CD4-positive, alpha-beta T cell (primary cell): ENCODE measurements around the gene PMM2. TPM values are rescaled to one million over a fixed set of nuclear protein-coding genes. Genes with fewer than 3 reads are reported as not detected.

Experiments used
- ATAC-seq: fragments of 200-7000 bp; cut with Tn5 transposase; one replicate; pipeline ENCODE4 v1.10.0; 2022; ENCODE audit warnings: mild to moderate bottlenecking; ENCODE audit not compliant: poor library complexity
- CTCF ChIA-PET: fragments of 350-600 bp; sonication (Branson Sonifier 250); formaldehyde crosslinking; loops from one replicate; lab custom pipeline; 2021; ENCODE audit warnings: antibody characterized with exemption, inconsistent platforms; lab: Charles Lee
- POLR2A ChIA-PET: fragments of 350-600 bp; sonication (Branson Sonifier 250); formaldehyde crosslinking; loops from one replicate; lab custom pipeline; 2021; ENCODE audit warnings: antibody characterized with exemption, inconsistent platforms; lab: Charles Lee
- DNase-seq, 14 experiments: peaks; one replicate each; pipeline ENCODE4 v3.0.0-alpha.2; 2013 to 2020; ENCODE audit warnings: mixed read lengths in 2 of 14
- H3K27ac ChIP-seq, 2 donors: one replicate each; pipeline versions ENCODE4 v1.5.1 to v1.7.0; 2013; ENCODE audit warnings: low read length in 2 of 2, low read depth in 1 of 2, mild to moderate bottlenecking in 1 of 2
- H3K27me3 ChIP-seq, 2 experiments: 1 replicate in 1 of 2; 2 replicates in 1 of 2; pipeline versions ENCODE4 v1.6.1 to v1.7.0; 2013; ENCODE audit warnings: low read length in 2 of 2, control low read depth in 1 of 2, mild to moderate bottlenecking in 1 of 2, moderate library complexity in 1 of 2; ENCODE audit not compliant: insufficient read depth in 2 of 2, control insufficient read depth in 1 of 2
- H3K36me3 ChIP-seq: one replicate; pipeline ENCODE4 v1.6.1; 2013; ENCODE audit warnings: low read length, control low read depth; ENCODE audit not compliant: insufficient read depth
- H3K4me1 ChIP-seq: one replicate; pipeline ENCODE4 v1.6.1; 2013; ENCODE audit warnings: low read length, control low read depth; ENCODE audit not compliant: insufficient read depth
- H3K4me3 ChIP-seq: one replicate; pipeline ENCODE4 v1.5.1; 2013; ENCODE audit warnings: mild to moderate bottlenecking, low read length, moderate library complexity
- H3K9me3 ChIP-seq, 2 experiments: 1 replicate in 1 of 2; 2 replicates in 1 of 2; pipeline versions ENCODE4 v1.6.1 to v1.7.0; 2013; ENCODE audit warnings: low read length in 2 of 2, mild to moderate bottlenecking in 2 of 2, control low read depth in 1 of 2, moderate library complexity in 1 of 2; ENCODE audit not compliant: control insufficient read depth in 1 of 2, insufficient read depth in 1 of 2
- H3K27ac Mint-ChIP-seq: one replicate; pipeline ENCODE4 v1.8.0; 2020; ENCODE audit warnings: mixed read lengths
- H3K27me3 Mint-ChIP-seq: one replicate; pipeline ENCODE4 v1.8.0; 2021; ENCODE audit warnings: mixed read lengths
- H3K36me3 Mint-ChIP-seq: one replicate; pipeline ENCODE4 v1.8.0; 2021; ENCODE audit warnings: low read depth, mixed read lengths
- H3K4me1 Mint-ChIP-seq: one replicate; pipeline ENCODE4 v1.8.0; 2021; ENCODE audit warnings: low read depth, mixed read lengths
- H3K4me3 Mint-ChIP-seq: one replicate; pipeline ENCODE4 v1.8.0; 2020; ENCODE audit warnings: mild to moderate bottlenecking, mixed read lengths
- H3K9me3 Mint-ChIP-seq: one replicate; pipeline ENCODE4 v1.8.0; 2020; ENCODE audit warnings: mixed read lengths
- intact Hi-C, 2 experiments: fragments of 100-400 bp; cut with DNase I in 1 of 2; cut with micrococcal nuclease in 1 of 2; formaldehyde crosslinking; loops; one replicate each; pipeline versions ENCODE4 v1.15.1 to v1.9.0; 2023 to 2025; cut with DNase I, micrococcal nuclease
- total RNA-seq, 174 experiments: library from RNA in 2 of 174; stranded (reverse) in 2 of 174; gene quantifications; one replicate each; pipeline ENCODE4 v1.2.3 and lab custom pipeline; 2021 to 2026
- TF ChIP-seq, protein P1 (sequence below): fragments of 200-600 bp; IDR thresholded peaks from one replicate; pipeline ENCODE4 v1.8.0; 2022; ENCODE audit warnings: antibody characterized with exemption, mild to moderate bottlenecking

Gene PMM2
- total RNA-seq, 2 experiments from 2014 or later, result 24.2 to 27.0 TPM

DNA sequence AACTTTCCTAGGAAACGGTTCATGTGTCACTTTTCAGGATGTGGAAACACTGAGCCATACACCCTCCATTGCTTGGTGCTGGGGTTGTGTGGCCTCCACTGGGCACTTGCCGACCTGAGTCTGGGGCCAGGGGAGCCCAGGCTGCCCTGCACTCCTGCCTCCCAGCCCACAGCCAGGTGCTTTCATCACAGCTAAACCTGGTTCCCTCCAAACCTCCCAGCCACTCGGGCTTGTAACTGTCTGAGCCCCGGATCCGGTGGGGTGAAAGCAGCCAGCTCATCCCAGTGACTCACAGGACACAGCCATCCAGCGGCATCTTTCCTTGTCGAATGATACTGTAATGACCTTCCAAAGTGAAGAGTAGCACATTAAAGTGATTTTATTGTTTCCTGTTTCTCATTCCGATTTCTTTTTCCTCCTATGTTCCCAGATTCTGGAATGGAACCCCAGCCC is 51.3 kb downstream of the PMM2 start:
- intact Hi-C loops, result no loop called here
- peaks cover 9% of the 10 kb centered on the region for H3K4me1 ChIP-seq
- H3K27ac ChIP-seq, result no peak overlapping the region
- Mint-ChIP-seq H3K4me1 (peaks cover 24% of the 10 kb centered on the region), H3K9me3 (no peaks in the 10 kb centered on the region), H3K36me3 (peaks cover 44% of the 10 kb centered on the region), H3K27me3 (no peaks in the 10 kb centered on the region), H3K27ac (no peak overlapping the region), H3K4me3 (no peak overlapping the region)
- ATAC-seq (no peak), DNase-seq (no peak)
- ChIA-PET CTCF (no interaction called here), POLR2A (no interaction called here)
- H3K27me3 ChIP-seq, result no peaks in the 10 kb centered on the region
- TF ChIP-seq, protein P1, sequence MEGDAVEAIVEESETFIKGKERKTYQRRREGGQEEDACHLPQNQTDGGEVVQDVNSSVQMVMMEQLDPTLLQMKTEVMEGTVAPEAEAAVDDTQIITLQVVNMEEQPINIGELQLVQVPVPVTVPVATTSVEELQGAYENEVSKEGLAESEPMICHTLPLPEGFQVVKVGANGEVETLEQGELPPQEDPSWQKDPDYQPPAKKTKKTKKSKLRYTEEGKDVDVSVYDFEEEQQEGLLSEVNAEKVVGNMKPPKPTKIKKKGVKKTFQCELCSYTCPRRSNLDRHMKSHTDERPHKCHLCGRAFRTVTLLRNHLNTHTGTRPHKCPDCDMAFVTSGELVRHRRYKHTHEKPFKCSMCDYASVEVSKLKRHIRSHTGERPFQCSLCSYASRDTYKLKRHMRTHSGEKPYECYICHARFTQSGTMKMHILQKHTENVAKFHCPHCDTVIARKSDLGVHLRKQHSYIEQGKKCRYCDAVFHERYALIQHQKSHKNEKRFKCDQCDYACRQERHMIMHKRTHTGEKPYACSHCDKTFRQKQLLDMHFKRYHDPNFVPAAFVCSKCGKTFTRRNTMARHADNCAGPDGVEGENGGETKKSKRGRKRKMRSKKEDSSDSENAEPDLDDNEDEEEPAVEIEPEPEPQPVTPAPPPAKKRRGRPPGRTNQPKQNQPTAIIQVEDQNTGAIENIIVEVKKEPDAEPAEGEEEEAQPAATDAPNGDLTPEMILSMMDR, result no peak
- H3K4me3 ChIP-seq, result no peak overlapping the region
- H3K36me3 ChIP-seq, result peaks cover 20% of the 10 kb centered on the region
- H3K9me3 ChIP-seq, result no peaks in the 10 kb centered on the region

DNA sequence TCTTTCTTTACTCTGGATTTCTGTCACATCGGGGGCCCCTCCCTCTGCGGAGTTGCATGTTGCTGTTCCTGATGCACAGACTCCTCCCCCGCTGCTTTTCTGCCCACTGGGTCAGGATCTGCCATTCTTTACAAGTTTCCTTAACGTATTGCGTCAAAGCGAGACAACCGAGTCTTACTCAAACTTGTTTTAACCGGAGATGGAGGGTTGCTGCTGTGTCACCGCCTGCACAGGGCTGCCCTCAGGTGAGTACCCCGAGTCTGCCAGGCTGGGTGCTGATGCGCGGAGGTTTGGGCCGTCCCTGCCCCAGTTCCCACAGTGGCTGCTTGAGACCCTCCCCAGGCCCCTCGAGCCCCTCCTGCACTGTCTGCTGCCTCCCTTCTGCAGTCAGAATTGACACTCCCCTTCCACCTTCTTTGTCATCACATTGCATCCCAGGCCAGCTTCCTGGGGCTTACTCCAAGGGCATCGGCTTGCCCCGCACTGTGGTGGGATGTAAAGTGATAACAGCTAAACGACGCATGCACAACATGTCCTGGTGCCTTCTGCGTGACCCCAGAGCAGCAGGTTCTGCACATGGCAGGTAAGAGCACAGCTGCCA is 51.9 kb downstream of the PMM2 start:
- Mint-ChIP-seq H3K4me1 (peaks cover 24% of the 10 kb centered on the region), H3K27me3 (no peaks in the 10 kb centered on the region), H3K4me3 (no peak overlapping the region), H3K9me3 (no peaks in the 10 kb centered on the region), H3K27ac (peak overlapping the region; percentile 77), H3K36me3 (peaks cover 47% of the 10 kb centered on the region)
- ATAC-seq (no peak), DNase-seq (no peak)
- H3K4me3 ChIP-seq, result no peak overlapping the region
- H3K36me3 ChIP-seq, result peaks cover 21% of the 10 kb centered on the region
- no peaks in the 10 kb centered on the region for H3K27me3 ChIP-seq
- intact Hi-C loops, result no loop called here
- H3K9me3 ChIP-seq, result no peaks in the 10 kb centered on the region
- peaks cover 12% of the 10 kb centered on the region for H3K4me1 ChIP-seq
- CTCF ChIA-PET, result no interaction called here
- POLR2A ChIA-PET, result no interaction called here
- no peak overlapping the region for H3K27ac ChIP-seq
- TF ChIP-seq, protein P1, result no peak

DNA sequence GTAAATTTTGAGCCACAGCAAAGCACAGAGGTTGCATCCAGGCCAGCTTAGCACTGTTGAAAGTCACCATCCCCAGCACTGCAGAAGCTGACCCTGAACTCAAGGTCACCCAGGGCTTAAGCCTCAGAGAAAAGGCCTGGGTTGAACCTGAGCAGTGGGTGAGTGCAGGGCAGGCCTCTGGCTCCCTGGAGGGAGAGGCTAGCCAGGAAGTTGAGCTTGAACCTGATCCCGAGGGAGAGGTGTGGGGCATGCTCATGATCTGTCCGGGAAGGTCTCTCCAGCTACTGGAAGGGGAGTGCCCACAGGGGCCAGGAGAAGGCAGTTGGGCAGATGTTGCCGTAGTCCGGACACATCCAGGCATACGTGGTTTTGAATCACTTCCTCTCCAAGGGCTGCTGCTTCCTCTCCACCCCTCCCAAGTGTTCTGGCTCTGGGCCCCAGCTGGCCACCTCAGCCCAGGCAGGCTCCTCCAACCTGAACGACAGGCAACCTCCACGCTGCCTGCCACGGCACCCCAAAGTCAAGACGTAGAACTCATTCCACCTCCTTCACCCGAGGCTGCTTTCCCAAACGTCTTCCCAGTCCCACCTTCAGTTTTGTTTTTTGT is 52.7 kb downstream of the PMM2 start:
- no peaks in the 10 kb centered on the region for H3K27me3 Mint-ChIP-seq
- peaks cover 30% of the 10 kb centered on the region for H3K36me3 ChIP-seq
- ATAC-seq, result no peak
- no peaks in the 10 kb centered on the region for H3K27me3 ChIP-seq
- no peak overlapping the region for H3K4me3 Mint-ChIP-seq
- peak overlapping the region; percentile 13 for H3K27ac ChIP-seq
- ChIA-PET CTCF (no interaction called here), POLR2A (no interaction called here)
- peak in 1 of 14 experiments; percentile 27 for DNase-seq
- H3K4me1 ChIP-seq, result peaks cover 15% of the 10 kb centered on the region
- no peak overlapping the region for H3K4me3 ChIP-seq
- H3K9me3 ChIP-seq, result no peaks in the 10 kb centered on the region
- peak overlapping the region; percentile 77 for H3K27ac Mint-ChIP-seq
- no peaks in the 10 kb centered on the region for H3K9me3 Mint-ChIP-seq
- peaks cover 22% of the 10 kb centered on the region for H3K4me1 Mint-ChIP-seq
- H3K36me3 Mint-ChIP-seq, result peaks cover 47% of the 10 kb centered on the region
- intact Hi-C loops, result no loop called here
- TF ChIP-seq, protein P1, result no peak
